NCI-H226 (cell line): Measurements from ENCODE around the gene WWTR1.

Experiments used
- DNase-seq: peaks from one replicate; pipeline ENCODE4 v3.0.0-alpha.2; 2015

WWTR1 gene

GRCh38 chr3:149589332-149589731, 68.5 kb downstream of the WWTR1 start:
- peak; percentile 73 for DNase-seq

DNA sequence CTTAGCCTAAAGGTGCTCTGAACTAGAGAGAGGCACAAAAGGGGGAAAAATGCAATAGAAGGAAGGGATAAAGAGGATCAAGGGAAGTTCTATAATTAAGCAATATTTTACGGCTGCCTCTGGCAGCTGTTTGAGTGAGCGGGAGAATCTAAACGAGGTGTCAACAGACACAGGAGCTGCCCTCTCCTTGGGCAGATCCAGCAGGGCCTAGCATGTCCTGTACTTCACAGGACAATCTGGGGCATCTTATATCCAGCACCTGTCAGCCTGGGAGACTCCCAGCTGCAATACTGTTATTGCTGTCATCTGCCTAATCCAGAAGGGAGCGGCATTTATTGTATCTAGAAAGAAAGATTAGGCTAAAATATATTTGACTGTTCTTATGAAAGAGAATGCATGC, 68.9 kb downstream of the WWTR1 start:
- no peak for DNase-seq

- no peak for DNase-seq
Observed at GRCh38 chr3:149587383-149587782, 70.4 kb downstream of the WWTR1 start.

DNA sequence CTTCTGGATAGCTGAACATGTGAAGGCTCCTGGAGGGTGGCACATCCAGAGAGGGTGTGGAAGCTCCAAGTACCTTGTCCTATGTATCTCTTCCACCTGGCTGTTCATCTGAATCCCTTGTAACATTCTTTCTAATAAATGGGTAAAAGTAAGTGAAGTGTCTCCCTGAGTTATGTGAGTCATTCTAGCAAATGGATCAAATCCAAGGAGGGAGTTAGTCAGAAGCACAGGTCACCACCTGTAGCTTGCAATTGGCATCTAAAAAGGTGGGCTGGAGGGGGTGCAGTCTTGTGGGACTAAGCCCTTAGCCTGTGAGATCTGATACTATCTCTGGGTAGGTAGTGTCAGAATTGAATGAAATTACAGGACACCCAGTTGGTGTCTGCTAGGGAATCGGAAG, 71.0 kb downstream of the WWTR1 start:
- DNase-seq, result peak; percentile 69

DNA sequence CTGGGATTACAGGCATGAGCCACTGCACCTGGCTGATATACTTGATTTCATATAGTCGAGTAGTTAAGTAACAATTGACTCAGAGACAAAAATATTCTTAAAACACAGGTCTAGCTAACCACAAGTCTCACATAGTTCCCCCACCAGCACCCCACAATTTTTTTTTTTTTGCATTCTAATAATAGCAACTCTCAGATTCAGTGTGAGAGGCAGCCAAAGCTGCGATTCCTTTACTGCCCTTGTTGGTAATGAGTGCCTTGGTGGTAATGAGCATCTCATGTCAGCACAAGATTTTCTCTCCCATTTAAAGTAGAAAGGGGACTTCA, 72.5 kb downstream of the WWTR1 start:
- DNase-seq, result no peak

DNA sequence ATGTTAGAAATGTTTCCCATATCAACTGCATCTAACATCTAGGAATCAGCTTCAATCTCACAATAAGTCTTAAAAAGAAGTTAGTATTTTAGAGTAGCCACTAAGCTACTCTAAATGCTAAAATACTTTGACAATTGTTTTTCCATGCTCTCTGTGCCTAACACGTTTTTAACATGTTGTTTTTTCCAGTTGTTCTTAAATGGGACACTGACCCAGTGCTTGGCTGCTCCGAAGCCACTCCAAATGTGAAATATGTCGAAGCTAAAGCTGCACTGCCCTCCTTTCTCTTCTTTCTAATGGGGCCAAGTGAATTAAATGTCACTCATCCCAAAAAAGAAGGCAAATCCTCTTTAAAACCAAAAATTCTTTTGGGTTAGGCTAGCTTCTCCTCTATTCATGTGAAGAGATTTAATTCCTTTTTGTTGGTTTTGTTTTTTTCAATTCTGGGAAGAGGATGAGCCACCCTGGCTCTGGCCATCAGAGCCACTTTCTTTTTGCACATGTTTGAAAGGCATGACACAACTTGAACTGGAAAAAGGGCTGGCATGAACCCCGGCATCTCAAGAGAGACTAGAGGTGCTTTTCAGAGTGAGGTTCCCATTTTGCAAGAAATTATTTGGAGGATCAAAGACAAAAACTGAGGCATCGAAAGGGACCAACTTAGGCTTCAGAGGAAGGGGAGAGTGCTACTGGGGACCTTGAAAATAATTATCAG, 73.7 kb downstream of the WWTR1 start:
- DNase-seq, result no peak

DNA sequence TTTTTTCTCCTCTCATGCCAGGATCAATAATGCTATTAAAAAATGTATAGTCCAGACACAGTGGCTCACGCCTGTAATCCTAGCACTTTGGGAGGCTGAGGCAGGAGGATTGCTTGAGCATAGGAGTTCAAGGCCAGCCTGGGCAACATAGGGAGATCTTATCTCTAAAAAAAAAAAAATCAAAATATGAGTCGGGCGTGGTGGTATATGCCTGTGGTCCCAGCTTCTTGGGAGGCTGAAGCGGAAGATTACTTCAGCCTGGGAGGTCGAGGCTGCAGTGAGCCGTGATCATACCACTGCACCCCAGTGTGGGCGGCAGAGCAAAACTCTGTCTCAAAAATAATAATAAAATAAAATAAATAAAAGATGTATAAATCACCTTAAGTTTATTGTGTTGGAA, 75.4 kb downstream of the WWTR1 start:
- DNase-seq, result no peak

DNA sequence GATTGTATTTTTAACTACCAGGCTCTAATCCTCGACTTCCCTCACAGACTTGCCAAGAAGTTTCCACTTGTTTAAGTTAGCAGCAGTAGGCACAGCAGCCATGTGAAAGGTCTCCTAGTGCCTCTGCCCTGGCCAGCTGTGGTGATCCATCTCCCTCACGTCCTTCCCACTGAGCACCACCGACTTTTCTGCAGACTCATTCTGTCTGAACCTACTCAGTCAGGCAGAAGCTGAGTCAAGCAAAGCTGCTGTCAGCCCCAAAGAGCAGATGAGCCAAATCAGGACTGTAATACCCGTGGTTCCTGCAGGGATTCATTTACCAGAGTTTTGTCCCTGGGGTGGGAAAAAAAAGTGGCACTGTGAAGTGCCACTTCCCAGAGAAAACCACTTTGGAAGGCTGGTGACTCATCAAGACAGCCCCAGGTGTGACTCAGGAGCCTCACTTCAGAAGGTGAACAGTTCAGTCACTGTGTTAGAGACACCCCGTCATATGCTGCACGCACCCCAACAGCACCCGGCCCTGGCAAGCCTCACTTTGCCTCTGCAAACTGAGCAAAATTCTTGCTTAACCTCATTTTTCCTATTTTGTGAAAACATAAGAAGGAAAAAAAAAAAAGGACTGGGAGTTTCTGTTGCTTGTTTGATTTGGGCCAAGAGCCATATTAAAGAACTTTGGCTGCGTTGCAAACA, 76.0 kb downstream of the WWTR1 start:
- DNase-seq, result peak; percentile 60

DNA sequence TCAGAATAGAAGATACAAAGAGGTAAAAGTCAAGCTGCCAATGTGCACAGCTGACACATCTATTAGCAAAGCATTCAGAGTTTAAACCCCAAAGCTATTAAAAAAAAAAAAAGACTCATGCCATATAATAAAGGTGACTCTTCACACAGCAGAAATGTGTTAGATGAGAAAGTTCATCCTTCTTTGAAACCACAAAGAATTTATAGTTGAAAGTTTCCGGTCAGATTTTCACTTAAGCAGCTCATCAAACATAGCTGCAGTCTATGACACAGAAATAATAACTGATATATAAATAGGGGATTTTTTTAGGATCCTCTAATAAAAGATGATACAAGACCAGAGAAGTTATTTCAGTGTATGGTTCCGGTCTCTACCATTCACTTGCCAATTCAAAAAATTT, 76.6 kb downstream of the WWTR1 start:
- DNase-seq, result peak; percentile 20

GRCh38 chr3:149579838-149580542, 77.8 kb downstream of the WWTR1 start:
- DNase-seq, result peak; percentile 72

GRCh38 chr3:149579161-149579560, 78.7 kb downstream of the WWTR1 start:
- DNase-seq, result no peak

GRCh38 chr3:149577801-149578200, 80.0 kb downstream of the WWTR1 start:
- DNase-seq, result no peak

DNA sequence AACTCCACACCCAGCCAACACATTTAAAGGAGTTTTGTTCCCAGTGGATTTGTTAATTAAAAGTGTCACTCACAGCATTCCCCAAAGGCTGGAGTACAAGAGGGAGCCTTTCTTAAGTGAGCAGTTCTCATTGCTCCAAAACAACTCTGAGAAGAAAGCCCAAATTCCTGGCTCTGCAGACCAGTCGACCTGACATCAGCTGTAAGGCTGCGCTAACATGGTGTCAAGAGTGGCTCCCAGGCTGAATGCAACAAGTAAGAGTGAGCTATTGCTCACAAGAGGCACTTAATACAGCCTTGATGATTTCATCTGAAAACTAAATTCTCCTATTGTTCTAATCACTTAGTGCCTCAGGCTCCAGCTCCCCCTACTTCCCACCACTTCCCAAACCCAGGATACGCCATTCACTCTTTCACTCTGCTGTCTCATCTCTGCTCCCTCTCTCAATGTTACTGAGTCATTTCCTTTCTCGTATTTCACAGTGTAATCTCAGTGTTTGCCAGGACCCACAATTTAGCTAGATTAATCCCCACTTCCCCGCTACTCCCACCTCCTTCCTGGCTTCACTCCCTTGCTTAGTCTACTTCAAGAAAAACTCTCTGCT, 81.8 kb downstream of the WWTR1 start:
- peak; percentile 98 for DNase-seq

GRCh38 chr3:149575213-149575960, 82.4 kb downstream of the WWTR1 start:
- DNase-seq, result peak; percentile 94

DNA sequence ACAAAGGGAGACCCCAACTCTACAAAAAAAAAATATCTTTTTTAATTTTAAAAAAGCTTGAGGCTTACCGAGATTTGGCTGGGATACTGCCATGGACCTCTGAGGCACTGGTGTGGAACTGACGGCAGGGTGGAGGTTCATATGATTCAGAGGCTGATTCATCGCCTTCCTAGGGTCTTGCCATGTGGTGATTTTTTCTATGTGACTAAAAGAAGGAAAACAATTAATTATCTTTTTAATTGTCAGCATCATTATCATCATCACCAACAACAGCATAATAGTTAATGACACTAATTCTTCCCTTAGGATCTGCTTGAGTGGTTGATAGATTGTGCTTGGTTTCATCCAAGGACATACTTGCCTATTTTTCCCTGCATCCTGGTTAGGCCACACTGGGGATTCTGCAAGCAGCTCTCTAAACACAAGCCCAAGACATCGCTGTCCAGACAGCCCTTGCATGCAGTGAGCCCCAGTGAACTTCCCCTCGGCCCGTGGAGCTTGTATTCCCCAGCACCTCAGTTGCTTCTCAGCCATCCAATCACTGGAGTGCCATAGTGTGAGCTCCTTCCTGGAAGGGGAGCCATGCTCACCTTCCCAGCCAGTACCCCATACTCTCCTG, 84.9 kb downstream of the WWTR1 start:
- peak; percentile 63 for DNase-seq

GRCh38 chr3:149571381-149571780, 86.4 kb downstream of the WWTR1 start:
- DNase-seq, result no peak

GRCh38 chr3:149570016-149570415, 87.8 kb downstream of the WWTR1 start:
- no peak for DNase-seq

GRCh38 chr3:149567381-149567780, 90.4 kb downstream of the WWTR1 start:
- no peak for DNase-seq

DNA sequence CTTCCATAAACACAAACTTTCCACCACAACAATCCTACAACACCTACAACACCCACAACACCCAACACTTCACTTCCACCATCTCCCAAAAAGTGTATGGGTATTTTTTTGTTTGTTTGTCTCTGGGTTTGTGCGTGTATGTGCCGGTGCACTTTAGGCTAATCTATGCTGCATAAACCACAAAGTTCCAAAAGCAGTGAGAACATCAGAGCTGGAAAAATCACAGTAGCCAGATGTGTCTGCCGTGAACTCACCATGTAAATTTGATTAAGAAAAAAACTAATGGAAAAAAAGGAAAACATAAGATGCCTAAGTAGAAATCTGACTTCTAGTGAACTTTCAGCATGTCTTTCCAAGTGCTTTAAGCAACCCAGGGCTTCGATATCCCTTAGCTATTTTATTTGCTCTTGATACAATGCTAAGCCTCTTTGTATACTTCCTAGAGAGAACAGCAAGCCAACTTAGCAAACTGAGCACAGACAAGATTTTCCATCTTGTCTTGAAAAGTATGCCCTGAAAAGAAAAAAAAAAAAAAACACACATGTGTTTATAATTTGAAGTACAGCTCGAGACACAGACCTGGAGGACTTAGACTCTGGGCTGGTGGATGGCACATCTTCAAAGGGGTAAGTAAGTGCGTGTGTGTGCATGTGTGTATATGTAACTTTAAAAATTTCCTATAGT, 91.4 kb downstream of the WWTR1 start:
- no peak for DNase-seq

- DNase-seq, result peak; percentile 2
Observed at GRCh38 chr3:149564079-149564478, 93.7 kb downstream of the WWTR1 start.

DNA sequence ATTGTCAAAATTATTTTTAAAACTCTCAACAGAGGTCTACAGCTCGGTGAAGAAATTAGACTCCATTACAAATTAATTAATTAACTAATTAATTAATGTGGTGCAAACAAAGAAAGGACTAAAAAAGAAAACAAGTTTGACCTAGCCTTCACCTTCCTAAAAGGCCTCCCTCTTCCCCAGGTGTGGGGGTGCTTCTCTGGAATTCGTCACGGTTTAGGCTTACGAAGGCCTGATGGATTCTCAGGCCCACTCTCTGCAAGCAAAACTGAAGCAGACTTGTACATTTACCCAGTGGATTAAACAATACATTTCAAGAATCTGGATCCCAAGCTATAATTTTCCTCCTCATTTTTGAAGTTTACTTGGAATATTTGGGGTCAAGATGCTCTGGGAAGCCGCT, 94.7 kb downstream of the WWTR1 start:
- no peak for DNase-seq

- DNase-seq, result no peak
Observed at GRCh38 chr3:149560617-149561016, 97.2 kb downstream of the WWTR1 start.
